RKO (cell line): ENCODE results near the gene COL23A1.

Source experiments
- DNase-seq: peaks from one replicate; pipeline ENCODE4 v3.0.0-alpha.2; 2016; ENCODE audit warnings: low spot score

COL23A1 gene

DNA sequence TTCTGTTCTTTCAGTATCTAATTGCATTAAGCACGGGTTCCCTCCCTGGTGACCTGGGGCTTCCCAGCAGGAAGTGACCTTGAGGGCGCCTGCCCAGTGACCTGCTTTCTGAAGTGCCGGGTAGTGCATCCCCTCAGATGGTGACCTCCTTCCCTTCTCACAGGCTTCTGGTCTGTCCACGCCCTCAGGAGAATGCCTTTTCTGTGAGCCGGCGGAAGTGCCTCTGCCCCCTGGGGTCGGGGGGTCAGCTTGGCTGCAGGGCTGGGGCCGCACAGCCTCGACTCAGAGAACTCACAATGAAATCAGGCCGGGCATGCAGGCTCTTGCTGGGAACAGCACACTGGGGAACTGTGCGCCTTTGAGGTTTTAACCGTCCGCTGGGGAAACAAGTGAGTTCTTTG lies 233.1 kb downstream of the COL23A1 start:
- no peak for DNase-seq

DNA sequence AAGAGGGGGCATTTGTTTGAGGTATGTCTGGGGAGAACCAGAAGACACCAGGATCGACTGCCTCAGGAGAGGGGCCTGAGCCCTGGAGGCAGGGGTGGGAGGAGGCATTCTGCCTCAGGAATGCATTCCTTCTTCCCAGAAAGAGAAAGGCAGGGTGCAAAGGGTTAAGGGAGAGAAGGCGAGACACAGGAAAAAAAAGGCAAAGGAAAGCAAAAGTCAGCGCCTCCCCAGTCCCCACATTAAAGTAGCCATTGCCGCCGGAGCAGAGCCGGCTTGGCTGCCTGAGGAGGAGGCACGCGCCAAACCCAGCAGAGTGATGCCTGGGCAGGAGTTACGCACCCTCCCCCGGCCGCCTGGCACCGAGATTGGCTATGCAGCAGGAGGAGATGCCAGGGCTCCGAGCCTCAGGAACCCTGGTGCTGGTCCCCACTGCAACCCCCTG lies 233.7 kb downstream of the COL23A1 start:
- no peak for DNase-seq

DNA sequence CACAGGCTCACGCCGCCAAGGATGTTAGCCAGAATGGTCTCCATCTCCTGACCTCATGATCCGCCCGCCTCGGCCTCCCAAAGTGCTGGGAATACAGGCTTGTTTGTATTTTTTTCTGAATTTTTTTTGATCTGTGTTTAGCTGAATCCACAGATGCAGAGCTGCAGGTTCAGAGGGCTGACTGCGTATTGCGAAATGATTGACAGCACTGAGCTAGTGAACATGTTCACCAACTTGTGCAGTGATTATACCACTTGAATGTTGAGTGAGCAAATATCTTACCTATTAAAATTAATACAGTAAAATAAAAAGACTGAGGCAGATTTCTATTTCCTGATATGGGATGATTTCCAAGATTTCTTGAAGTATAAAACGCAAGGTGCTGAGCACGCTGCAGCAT lies 234.5 kb downstream of the COL23A1 start:
- no peak for DNase-seq

DNA sequence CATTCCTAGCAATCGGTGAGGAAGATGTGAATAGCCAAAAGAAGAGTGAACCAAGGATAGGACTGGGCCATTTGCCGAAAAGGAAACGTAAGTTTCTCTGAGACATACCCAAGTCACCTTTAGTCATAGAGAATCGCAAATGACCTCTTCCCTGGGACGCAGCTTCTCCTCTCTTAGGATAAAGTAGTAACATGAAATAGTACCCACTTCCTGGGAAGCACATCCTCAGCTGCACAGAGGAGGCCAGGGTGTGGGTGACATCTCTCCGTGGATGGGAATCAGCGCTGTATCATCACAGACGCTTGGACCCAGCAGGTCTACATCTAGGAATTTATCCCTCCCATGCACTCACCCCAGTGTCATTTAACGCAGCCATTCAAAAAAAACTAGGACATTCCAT lies 236.7 kb downstream of the COL23A1 start:
- DNase-seq = peak; percentile 30

DNA sequence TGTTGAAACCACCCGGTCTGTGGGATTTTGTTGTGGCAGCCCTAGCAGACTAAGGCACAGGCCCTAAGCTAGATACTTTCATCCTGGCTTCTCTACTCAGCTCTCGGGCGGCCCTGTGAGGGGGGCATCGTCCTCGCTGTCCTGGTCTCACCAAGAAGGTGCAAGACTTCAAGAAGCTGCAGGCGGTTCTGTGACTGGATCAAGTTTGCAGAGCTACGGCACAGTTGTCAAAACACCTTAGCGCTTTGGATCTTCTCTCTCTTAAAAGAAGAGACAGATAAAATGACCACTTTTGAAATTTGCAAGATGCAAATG lies 238.2 kb downstream of the COL23A1 start:
- no peak for DNase-seq

DNA sequence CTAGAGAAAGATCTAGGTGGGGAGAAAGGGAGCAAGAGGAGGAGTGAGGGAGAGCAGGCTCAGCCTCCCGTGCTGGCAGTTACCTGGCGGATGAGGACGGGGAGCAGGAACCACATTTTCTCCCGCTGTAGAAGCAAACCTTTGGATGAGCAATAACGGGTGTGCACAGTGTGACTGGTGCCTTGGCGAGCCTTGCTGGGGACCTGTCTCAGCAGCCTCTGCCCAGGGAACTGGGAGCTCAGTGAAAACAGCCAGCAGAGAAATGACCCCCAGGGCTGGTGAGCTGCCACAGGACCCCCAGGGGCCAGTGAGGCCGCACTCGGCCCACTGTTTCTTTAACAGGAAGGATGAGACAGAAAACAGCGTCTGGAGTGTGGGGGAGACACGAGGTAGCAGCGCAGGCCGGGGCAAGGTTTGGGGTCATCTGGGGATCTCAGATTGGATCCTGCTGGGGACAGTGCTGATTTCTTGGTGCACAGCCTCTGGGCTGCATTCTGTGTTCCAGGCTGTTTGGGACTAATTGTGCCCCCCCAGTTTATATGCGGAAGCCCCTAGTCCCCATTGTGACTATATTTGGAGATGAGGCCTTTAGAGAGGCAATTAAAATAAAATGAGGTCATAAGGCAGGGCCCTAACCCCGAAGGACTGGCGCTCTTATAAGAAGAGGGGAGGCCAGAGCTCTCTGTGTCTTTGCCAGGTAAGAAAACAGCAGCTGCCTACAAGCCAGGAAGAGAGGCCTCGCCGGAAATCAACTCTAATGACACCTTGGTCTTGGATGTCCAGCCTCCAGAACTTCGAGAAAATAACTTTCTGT lies 238.8 kb downstream of the COL23A1 start:
- no peak for DNase-seq

DNA sequence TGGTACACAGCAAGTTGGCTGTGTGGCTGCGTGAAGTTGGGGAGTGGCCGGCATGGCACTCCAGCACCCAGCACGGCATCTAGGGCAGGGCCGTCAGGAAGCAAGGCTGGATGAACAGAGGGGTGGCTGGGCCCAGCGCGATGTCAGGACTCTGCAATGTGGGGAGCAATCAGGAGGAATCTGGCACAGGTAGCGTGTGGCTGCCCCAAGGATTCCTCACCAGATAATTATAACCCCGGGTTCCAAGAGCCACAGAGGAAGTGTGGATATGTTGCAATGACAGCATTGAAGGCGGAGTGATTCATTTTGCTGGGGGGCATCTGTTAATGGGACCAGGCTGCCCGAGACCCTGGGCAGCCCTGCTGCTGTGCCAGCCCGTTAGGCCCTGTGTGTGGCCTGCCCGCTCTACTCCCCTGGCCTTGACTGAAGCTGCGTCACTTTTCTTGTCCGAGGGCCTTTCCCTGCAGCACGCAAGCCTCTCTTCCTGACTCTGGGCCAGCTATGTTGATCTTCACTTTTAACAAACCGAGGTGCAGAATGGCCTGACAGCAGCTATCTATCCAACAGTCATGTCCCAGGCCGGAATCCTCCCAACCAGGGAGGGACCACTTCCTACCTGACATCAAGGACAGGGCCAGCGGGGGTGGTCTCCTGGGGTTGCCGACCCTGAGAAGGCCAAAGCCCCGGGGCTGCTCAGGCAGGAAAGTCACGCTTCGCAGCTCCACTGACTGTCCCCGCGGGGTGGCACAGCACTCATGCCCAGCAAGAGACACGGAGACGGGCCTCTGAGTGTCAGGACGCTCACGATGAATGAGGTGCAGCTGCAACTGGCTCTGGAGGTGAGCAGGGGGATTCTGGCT lies 239.6 kb downstream of the COL23A1 start:
- DNase-seq = no peak

DNA sequence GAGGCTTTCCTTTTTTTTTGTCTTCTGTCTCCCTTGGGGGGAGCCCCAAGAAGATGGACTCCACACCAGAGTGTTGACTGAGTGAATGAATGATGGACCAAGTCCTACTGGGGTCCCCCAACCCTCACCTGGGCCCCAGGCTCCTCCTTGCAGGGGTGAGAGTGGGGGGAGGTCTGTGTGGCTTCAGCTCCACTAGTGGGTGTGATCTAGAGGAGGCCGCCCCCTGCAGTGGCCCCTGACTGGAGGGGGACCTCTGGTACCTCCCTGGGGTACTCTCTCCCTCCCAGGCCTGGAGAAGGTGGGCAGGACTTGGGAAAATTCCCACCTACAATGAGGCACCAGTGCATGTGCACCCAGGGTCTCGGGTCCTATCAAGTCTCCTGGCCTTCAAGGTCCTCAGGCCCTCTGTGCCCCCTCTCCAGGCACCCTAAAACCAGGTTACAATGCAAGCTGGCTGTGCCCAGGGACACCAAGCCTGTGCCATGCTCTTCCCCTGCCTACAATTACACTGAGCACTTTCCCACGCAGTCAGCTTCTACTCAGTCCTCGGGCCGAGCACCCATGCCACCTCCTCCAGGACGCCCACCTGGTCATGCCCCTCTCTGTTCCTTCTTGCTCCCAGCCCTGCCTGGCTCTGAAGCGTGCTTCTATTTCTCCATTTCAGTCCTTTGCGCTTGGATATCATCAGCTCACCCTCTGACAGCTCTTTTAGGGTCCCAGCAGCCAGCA lies 240.4 kb downstream of the COL23A1 start:
- DNase-seq = no peak

DNA sequence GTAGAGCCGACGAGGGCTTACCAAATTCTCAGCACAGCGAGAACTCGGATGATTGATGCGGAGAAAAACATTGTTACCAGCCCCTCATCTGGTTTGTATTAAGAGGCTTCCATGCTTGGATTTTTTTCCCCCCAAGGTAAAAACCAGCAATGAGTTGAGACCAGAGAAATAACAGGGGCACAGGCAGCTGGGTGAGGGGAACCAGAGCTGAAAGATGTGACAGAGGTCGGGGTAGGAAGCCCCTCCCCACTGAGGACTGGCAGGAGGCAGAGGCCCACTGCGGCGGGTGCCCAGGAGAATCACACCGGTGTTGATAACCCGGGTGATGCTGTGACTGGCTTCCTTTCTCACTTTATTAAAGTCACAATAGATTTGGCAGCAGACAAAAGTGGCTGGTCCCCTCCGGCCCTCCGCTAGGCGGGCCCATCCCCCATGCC lies 241.1 kb downstream of the COL23A1 start:
- DNase-seq = no peak

DNA sequence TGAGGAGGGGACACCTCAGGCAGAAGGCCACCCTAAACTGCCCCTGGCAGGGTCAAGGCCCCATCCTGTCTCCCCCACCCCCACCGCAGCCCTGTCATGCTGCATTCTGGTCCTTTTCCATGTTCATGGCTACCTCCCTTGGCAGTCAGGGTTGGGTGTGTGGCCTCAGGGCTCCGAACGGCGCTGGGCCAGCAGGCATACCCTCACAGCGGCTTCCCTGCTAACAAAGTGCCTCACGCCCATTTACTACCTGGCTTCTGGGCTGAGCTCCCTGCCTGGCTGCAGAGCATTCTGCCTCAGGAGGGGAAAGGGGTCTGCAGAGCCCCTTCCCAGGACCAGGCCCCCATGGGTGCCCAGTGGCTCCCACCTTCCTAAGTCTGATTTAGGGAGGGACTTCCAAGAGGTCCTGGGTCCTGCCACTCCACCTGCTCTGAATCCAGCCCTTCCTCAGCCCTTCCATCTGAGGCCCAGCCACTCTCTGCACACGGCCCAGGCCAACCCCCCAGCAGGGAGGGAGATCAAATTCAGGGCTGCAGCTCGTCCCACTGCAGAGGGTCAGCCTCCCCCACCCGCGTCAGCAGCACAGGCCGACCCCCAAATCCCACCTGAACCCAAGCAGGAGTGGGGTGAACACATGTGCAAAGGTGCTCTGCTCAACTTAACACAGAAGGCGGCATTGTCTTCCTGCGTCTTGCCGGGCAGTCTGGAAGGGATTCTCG lies 241.7 kb downstream of the COL23A1 start:
- DNase-seq = no peak

DNA sequence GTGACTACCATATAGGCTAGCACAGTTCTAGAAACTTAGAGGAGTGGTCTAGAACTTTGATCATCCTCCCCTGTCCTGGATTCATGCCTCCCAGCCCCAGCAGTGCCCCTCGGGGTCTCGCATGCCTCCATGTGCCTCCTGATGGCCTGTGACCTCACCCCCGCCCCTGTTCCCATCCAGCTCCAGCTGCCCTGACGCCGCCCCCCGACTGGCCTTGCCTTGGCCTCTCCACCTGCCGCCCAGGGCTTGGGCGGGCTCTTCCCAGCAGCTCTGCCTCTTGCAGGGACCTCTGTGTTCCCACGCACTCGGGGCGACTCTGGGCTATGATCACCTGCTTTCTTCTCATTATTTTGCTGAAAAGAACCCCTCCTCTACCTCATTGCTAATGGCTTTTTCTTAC lies 242.2 kb downstream of the COL23A1 start:
- no peak for DNase-seq

DNA sequence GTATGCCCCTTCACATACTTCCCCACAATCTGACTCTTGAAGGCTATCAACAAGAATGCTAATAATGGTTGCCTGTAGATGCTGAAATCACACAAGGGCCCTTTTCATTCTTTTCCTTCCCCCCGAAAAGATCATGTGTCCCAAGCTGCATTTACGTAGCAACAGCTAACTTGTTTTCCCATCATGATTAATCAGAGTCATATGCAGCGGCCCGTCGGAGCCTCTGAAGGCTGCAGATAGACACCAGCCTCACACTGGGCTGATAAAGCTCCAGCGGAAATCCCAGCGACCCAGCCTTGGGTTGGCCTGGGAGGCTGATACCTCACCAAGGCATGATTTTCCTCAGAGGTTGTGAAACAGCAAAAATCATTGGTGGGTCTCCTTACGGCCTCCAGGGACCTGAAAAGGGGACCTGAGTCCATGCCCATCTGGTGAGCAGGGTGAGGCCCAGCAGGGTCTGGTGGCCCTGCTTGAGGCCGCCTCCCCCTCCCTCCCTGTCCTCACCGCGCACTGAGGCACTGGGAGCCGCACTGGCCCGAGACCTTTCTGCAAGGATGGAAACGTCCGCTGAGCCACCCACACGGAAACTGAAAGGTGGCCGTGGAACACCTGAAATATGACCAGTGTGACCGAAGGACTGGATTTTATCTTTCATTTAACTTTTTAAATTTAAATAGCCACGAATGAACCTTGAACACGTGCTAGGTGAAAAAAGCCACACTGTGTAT lies 243.4 kb downstream of the COL23A1 start:
- no peak for DNase-seq

DNA sequence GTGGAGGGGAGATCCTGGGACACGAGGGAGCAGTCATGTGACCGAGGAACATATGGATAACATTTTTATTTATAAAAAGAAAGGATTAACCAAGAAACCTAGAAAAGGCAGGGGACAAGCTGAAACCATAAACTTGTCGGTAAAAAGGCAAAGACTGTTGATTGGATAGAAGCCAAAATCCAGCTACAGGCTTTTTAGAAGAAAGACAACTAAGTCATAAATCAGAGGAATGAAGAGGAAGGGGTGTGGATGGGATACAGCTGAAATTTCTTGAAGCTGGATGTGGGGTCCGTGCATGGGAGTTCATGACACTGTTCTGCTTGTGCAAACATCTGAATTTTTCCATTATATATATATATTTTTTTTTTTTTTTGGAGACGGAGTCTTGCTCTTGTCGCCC lies 246.9 kb downstream of the COL23A1 start:
- no peak for DNase-seq

DNA sequence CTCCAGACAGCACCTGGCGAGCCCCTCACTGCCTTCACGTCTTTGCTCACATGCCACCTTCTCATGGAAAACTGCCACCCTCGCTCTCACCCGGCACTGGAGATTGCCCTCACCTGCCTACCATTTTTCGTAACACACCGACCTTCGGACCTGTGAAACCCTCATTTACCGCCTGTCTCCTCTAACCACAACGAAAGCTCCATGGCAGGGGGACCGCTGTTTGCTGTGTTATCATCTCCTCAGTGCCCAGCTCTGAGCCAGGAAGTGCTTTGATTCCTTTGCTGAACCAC lies 248.4 kb downstream of the COL23A1 start:
- DNase-seq = no peak

DNA sequence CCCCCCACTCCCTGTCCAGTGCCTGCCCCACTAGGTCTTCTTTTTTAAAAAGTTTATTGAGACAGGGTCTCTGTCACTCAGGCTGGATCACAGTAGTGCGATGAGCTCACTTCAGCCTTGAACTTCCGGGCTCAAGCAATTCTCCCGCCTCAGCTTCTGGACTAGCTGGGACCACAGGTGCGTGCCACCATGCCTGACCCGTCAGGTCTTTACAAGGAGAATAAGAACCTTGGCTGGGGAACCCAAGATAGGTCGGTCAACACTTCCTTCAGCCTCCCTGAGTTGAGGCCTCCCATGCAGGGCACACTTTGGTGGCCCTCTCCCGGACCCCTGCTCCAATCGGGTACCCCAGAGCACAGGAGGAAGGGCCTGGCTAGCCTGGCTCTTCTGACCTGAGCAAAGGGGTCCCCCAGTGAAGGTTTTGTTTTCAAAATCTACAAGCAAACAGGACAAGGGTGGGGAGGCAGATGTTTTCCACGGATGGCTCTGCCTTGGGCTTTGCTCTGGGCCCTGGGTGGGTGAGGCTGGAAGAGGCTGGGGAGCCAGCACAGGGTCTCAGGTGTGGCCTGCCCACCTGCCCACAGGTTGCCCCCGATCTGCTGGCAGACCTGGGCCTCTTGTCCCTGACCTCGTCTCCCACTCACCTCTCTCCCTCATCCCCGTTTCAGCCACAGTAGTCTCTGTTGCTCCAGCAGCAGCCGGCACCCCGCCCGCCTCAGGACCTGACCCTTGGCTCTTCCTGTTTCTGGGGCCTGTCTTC lies 248.9 kb downstream of the COL23A1 start:
- DNase-seq = no peak

DNA sequence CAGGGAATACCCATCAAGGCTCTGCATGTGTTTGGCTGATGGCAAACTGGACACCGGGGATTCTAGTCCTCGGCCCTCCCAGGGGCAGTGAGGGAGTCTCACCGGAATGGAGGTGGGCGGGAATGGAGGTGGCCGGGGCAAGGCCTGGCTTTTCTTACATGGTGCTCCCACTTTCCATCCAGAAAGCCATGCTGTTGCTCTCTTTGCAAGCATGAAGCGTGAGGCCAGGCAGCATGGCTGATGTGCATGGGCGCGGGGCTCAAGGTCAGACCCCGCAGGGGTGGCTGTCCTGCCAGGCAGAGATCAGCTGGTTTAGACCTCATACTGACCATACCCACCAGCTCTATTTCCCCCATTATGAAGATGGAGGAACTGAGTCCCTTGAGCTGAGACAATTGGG lies 249.6 kb downstream of the COL23A1 start:
- no peak for DNase-seq

DNA sequence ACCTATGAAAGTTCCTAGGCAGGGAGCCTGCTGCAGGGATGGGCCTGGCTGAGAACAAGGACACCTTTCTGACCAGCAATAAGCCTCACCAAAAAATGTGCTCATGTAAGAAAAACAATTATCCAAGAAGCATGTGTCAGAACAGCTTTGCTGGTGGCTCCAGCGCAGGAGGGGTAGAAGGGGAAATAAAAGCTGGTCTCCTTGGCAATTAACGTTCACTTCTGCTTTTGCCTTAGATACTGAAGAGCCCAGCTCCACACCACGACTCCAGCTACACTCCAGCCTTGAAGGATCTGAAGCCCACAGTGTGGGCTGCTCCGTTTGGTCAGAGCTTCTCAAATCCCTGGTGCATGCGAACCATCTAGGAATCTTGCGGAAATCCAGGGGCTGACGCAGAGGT lies 250.0 kb downstream of the COL23A1 start:
- DNase-seq = no peak

DNA sequence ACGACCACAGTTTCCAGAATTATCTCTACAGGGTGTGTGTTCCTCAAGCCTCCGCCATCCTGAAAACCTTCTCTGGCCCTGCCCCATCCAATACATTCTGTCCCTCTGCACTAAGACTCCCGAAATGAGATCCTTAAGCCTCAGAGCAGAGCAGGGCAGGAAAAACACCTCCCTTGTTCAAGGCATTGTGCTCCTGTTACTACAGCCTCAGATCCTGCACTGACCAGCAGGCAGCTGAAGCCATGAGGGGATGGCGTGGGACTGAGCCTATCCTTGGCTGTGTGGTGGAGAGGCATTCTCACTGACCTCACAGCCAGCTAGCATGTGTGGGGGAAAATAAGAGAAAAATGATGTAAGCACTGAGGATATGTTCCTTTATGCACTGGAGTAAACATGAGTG lies 250.9 kb downstream of the COL23A1 start:
- DNase-seq = no peak

DNA sequence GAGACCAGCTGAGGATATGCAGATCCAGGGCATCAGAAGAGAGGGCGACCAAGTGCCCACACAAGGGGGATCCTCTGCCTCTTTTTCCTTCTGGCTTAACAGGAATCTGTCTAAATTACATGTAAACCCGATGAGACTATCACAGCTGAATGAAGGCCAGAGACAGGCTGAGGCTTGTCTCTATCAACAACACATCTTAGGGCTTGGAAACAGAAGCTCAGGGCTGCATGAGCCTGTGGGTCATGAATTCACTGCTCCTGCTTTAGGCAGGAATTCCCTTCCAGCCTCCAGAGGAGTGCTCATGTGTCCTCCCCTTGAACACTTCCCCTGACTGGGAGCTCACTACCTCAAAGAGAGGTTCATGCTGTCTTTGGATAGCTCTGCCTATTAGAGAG lies 251.4 kb downstream of the COL23A1 start:
- no peak for DNase-seq

DNA sequence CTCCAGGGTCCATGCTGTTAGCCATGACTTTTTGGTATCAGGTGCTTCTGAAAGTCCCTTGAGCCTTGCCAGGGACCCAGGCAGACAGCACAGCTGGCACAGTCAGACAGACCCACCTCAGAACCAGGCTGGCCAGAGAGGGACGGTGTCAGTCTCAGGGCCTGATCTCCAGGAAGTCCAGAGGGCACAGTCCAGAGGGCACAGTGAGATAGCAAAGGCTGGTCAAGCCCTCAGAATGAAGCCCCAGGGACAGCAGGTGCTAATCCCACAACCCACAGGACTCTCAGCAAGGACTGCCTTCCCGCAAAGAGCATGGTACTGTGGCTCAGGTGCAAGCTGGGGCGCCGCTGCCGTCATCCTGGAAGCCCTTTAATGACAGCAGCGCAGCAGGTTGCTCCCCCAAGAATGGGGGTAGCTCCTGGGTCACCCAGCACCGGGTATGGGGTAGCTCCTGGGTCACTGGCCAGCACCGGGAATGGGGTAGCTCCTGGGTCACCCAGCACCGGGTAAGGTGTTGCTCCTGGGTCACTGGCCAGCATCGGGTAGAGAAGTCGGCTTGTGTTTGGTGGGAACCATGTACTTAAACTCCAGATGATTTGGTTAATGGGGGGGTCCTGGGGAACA lies 252.0 kb downstream of the COL23A1 start:
- DNase-seq = no peak
